Measurements from ENCODE around the gene LGSN. TPM values are rescaled to one million over a fixed set of nuclear protein-coding genes. Genes with fewer than 3 reads are reported as not detected.

Gene LGSN
- total and polyA plus RNA-seq, 4 donors, result 0.03 to 0.33 (median 0.22) TPM

DNA sequence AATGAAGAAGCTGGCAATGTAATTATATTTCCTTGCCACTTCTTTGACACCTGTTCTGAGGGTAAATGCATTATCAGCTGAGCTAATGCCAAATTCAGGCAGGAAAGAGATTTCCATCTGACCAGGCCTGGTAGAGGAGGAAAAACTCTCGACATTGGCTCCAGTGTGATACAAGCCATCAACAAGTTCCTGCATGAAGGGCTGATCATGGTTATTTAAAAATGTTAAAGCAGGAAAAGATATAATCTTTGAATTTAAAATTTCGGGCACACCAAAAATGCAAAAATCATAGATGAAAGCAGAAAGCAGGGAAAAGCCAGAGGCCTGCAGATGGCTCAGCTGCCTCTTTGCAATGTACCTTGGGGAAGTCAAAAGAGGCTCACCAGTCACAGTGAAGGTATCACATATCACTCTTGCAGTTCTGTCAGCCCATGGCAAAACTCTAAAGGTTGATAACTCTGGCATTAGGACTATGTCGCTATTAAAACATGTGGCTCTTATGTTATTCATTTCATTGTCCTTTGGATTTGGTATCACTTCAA lies 39.1 kb downstream of the LGSN start:
- H3K4me1 ChIP-seq (ENCODE audit: control insufficient read depth in 4 of 4, insufficient read depth in 4 of 4, low read length in 3 of 4), result no peaks in the 10 kb centered on the region
- H3K36me3 ChIP-seq (ENCODE audit: control insufficient read depth in 4 of 4, insufficient read depth in 3 of 4, low read depth in 1 of 4, low read length in 3 of 4), result peaks cover 0 to 3% (median 0%) of the 10 kb centered on the region in 4 donors
- H3K9ac ChIP-seq (ENCODE audit: low read depth in 1 of 2, low read length in 2 of 2), result no peak overlapping the region
- 84% methylated on average over 3 of the region's 3 CpGs for WGBS
- TF ChIP-seq, protein P1, sequence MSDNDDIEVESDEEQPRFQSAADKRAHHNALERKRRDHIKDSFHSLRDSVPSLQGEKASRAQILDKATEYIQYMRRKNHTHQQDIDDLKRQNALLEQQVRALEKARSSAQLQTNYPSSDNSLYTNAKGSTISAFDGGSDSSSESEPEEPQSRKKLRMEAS (IDR thresholded peaks at IDR 0.05), result no peak
- TF ChIP-seq FOXA2 (IDR thresholded peaks at IDR 0.05), result no peak
- no peak for TF ChIP-seq HNF4G (IDR thresholded peaks at IDR 0.05)
- TF ChIP-seq NR2F2 (IDR thresholded peaks at IDR 0.05), result no peak
- TF ChIP-seq, protein P2, sequence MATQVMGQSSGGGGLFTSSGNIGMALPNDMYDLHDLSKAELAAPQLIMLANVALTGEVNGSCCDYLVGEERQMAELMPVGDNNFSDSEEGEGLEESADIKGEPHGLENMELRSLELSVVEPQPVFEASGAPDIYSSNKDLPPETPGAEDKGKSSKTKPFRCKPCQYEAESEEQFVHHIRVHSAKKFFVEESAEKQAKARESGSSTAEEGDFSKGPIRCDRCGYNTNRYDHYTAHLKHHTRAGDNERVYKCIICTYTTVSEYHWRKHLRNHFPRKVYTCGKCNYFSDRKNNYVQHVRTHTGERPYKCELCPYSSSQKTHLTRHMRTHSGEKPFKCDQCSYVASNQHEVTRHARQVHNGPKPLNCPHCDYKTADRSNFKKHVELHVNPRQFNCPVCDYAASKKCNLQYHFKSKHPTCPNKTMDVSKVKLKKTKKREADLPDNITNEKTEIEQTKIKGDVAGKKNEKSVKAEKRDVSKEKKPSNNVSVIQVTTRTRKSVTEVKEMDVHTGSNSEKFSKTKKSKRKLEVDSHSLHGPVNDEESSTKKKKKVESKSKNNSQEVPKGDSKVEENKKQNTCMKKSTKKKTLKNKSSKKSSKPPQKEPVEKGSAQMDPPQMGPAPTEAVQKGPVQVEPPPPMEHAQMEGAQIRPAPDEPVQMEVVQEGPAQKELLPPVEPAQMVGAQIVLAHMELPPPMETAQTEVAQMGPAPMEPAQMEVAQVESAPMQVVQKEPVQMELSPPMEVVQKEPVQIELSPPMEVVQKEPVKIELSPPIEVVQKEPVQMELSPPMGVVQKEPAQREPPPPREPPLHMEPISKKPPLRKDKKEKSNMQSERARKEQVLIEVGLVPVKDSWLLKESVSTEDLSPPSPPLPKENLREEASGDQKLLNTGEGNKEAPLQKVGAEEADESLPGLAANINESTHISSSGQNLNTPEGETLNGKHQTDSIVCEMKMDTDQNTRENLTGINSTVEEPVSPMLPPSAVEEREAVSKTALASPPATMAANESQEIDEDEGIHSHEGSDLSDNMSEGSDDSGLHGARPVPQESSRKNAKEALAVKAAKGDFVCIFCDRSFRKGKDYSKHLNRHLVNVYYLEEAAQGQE (IDR thresholded peaks at IDR 0.05), result no peak
- no peak for TF ChIP-seq EGR1 (IDR thresholded peaks at IDR 0.05; ENCODE audit: low read depth in 2 of 2)
- TF ChIP-seq JUND (IDR thresholded peaks at IDR 0.05), result no peak
- no peak for TF ChIP-seq RAD21 (IDR thresholded peaks at IDR 0.05)
- no peak for TF ChIP-seq HNF4A (conservative IDR thresholded peaks at IDR 0.05)
- no peak for TF ChIP-seq GABPA (IDR thresholded peaks at IDR 0.05 in 1 of 2, conservative IDR thresholded peaks at IDR 0.05 in 1 of 2)
- TF ChIP-seq, protein P3, sequence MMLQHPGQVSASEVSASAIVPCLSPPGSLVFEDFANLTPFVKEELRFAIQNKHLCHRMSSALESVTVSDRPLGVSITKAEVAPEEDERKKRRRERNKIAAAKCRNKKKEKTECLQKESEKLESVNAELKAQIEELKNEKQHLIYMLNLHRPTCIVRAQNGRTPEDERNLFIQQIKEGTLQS (IDR thresholded peaks at IDR 0.05), result no peak
- TF ChIP-seq, protein P4, sequence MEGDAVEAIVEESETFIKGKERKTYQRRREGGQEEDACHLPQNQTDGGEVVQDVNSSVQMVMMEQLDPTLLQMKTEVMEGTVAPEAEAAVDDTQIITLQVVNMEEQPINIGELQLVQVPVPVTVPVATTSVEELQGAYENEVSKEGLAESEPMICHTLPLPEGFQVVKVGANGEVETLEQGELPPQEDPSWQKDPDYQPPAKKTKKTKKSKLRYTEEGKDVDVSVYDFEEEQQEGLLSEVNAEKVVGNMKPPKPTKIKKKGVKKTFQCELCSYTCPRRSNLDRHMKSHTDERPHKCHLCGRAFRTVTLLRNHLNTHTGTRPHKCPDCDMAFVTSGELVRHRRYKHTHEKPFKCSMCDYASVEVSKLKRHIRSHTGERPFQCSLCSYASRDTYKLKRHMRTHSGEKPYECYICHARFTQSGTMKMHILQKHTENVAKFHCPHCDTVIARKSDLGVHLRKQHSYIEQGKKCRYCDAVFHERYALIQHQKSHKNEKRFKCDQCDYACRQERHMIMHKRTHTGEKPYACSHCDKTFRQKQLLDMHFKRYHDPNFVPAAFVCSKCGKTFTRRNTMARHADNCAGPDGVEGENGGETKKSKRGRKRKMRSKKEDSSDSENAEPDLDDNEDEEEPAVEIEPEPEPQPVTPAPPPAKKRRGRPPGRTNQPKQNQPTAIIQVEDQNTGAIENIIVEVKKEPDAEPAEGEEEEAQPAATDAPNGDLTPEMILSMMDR (IDR thresholded peaks at IDR 0.05; ENCODE audit: low read depth, low read length, missing input control), result no peak
- no peak for TF ChIP-seq SP1 (IDR thresholded peaks at IDR 0.05)
- no peak for DNase-seq (ENCODE audit: low spot score)
- no peak overlapping the region for H3K27ac ChIP-seq (ENCODE audit: low read depth in 1 of 2, low read length in 2 of 2)
- no peak overlapping the region for H3K4me3 ChIP-seq (ENCODE audit: low read depth in 1 of 3, low read length in 3 of 3)
- no peaks in the 10 kb centered on the region for H3K9me3 ChIP-seq (ENCODE audit: control insufficient read depth in 4 of 4, low read length in 3 of 4)
- no peaks in the 10 kb centered on the region for H3K27me3 ChIP-seq (ENCODE audit: control insufficient read depth in 4 of 4, insufficient read depth in 4 of 4, low read length in 3 of 4)

DNA sequence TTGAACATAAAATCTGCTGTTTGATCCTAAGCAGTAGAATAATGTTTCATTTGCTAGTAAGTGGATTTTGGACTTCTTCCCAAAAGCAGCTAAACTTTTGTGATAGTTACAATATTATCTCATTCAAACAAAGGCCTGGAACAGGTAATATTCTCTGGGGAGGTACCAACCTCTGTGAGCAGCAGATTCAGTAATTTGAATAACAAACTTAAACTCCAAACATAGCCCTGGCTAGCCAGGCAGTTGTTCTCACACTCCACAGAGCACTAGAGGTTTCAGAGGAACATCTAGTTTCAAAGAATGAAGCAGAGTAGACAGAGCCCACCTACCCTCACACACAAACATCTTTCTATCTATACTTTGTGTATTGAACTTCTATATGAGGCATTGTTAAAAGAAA lies 40.9 kb downstream of the LGSN start:
- no peak for DNase-seq (ENCODE audit: low spot score)
- Histone ChIP-seq H3K9me3 (ENCODE audit: control insufficient read depth in 4 of 4, low read length in 3 of 4) (no peaks in the 10 kb centered on the region), H3K4me3 (ENCODE audit: low read depth in 1 of 3, low read length in 3 of 3) (no peak overlapping the region), H3K27me3 (ENCODE audit: control insufficient read depth in 4 of 4, insufficient read depth in 4 of 4, low read length in 3 of 4) (no peaks in the 10 kb centered on the region), H3K36me3 (ENCODE audit: control insufficient read depth in 4 of 4, insufficient read depth in 3 of 4, low read depth in 1 of 4, low read length in 3 of 4) (peaks cover 0 to 3% (median 0%) of the 10 kb centered on the region in 4 donors), H3K9ac (ENCODE audit: low read depth in 1 of 2, low read length in 2 of 2) (no peak overlapping the region), H3K27ac (ENCODE audit: low read depth in 1 of 2, low read length in 2 of 2) (no peak overlapping the region), H3K4me1 (ENCODE audit: control insufficient read depth in 4 of 4, insufficient read depth in 4 of 4, low read length in 3 of 4) (no peaks in the 10 kb centered on the region)
- no peak for TF ChIP-seq YY1 (IDR thresholded peaks at IDR 0.05)
